HG03108 (cell line): Measurements from ENCODE around the gene TLR8.
"Not testable (repeated sequence)": the region's sequence is repeated elsewhere in the genome, so short reads cannot be mapped to it uniquely, and the experiment has no call there.

Experiments
- ATAC-seq: cut with Tn5 transposase; IDR thresholded peaks from one replicate; pipeline ENCODE4 v1.9.1; 2021; ENCODE audit warnings: moderate library complexity; ENCODE audit not compliant: unreplicated experiment

TLR8 gene

DNA sequence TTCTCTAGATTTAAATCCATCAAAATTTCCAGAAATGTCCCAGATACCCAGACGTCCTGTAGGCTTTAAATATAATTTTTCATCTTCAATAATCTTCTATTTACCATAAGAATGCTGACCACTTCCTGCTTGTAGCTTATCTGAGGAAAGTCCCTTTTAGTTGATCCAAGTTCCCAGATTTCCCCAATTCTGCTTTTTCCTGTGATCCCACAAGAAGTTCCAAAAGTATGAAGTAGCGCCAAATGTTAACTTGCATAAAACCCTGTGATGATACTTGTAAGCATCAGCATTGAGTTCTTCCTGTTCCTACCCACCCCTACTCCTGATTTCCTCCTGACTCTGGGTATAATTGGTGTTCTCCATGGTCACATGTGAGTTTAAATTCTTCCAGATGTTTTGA, 10.6 kb upstream of the TLR8 start:
- ATAC-seq = no peak

GRCh38 chrX:12896935-12897334, 9.5 kb upstream of the TLR8 start:
- no peak for ATAC-seq

- ATAC-seq = no peak
These were observed 8.3 kb upstream of the TLR8 start for GRCh38 chrX:12898073-12898472.

DNA sequence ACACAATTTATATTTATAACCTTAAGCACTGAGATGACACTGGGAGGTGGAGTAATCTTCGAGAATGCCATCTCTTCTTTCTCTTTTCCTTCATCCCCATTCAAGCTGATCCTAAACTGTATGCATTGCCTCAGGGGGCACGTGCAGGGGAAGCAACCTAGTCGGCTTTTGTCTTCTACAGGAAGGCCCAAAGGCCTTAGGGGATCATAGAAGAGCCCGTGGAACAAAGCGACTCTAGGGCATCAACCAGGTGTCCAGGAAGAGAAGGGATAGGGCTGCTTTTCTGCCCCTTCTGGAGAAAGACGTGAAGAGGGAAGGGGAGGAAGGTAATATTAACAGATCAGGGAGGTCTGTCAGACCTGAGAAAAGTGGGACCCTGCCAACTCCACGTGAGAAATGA, 6.9 kb upstream of the TLR8 start:
- no peak for ATAC-seq

- ATAC-seq = no peak
These were observed 4.9 kb upstream of the TLR8 start for GRCh38 chrX:12901486-12901885.

DNA sequence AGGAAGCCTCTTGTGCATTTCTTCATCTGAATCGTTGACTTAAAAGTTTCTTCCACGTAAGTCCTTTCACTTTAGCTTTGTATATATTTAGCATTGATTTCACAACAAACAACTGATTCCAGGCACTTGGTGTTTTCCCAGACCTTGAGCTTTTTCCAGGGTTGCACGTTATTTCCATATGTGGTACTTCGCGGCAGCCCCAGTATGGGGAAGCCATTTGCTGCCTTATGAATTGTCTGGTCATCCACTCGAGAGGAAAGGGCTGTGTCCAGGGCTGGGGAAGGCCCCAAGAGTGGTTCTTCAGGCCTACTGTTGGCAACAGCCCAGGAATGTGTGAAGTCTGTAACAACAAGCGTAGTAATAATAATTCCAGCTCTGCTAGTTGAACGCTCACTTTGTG, 2.8 kb upstream of the TLR8 start:
- no peak for ATAC-seq

DNA sequence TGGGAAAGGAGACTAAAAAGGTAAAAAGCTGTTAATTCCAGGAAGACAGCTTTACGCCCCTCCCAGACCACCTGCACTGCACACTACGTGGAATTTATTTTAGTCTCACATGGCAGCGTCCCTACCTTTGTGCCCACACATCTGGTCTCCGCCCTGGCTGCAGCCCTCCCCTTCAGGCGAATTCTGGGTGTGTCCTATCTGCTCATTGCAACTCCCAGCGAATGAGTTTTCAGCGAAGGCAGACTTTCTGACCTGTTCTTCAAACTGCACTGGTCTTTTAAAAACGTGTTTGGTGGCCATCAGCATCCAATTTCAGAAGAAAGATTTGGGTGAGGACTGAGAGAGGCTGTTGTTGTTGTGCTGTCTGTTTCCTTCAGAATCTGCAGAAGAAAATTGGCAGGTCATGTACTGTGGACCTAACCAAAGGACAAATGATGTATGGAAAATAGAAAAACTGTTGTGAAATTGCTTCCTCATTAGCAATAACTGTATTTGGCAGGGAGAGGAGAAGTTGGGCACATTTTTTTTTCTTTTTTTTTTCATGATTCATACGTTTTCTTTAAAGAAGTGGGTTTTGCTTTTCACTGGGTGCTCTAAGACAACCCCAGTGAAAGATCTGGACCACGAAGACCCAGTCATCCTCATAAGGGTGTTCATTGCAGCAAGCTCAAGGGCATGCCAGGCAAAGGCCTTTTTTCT, 4.2 kb downstream of the TLR8 start:
- ATAC-seq = no peak

DNA sequence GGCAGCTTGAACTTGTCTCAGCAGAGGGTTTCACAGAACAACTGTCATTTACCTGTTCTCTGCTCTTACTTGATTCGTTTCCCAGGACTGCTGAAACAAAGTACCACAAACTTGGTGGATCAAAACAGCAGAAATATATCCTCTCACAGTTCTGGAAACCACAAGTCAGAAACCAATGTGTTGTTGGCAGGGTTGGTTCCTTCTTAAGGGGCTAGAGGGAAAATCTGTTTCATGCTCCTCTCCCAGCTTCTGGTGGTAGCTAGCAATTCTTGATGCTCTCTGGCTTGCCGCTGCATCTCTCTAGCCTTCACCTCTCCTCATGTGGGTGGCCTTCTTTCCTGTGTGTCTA, 4.7 kb downstream of the TLR8 start:
- no peak for ATAC-seq

- no peak for ATAC-seq
These were observed 6.5 kb downstream of the TLR8 start for GRCh38 chrX:12912791-12913482.

GRCh38 chrX:12917753-12918152, 11.3 kb downstream of the TLR8 start:
- ATAC-seq = no peak

DNA sequence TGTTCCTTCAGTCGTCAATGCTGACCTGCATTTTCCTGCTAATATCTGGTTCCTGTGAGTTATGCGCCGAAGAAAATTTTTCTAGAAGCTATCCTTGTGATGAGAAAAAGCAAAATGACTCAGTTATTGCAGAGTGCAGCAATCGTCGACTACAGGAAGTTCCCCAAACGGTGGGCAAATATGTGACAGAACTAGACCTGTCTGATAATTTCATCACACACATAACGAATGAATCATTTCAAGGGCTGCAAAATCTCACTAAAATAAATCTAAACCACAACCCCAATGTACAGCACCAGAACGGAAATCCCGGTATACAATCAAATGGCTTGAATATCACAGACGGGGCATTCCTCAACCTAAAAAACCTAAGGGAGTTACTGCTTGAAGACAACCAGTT, 12.6 kb downstream of the TLR8 start:
- no peak for ATAC-seq

DNA sequence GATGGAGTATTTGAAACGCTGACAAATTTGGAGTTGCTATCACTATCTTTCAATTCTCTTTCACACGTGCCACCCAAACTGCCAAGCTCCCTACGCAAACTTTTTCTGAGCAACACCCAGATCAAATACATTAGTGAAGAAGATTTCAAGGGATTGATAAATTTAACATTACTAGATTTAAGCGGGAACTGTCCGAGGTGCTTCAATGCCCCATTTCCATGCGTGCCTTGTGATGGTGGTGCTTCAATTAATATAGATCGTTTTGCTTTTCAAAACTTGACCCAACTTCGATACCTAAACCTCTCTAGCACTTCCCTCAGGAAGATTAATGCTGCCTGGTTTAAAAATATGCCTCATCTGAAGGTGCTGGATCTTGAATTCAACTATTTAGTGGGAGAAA, 13.2 kb downstream of the TLR8 start:
- ATAC-seq = no peak

DNA sequence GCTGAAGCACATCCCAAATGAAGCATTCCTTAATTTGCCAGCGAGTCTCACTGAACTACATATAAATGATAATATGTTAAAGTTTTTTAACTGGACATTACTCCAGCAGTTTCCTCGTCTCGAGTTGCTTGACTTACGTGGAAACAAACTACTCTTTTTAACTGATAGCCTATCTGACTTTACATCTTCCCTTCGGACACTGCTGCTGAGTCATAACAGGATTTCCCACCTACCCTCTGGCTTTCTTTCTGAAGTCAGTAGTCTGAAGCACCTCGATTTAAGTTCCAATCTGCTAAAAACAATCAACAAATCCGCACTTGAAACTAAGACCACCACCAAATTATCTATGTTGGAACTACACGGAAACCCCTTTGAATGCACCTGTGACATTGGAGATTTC, 14.6 kb downstream of the TLR8 start:
- ATAC-seq = no peak

GRCh38 chrX:12921886-12922598, 15.6 kb downstream of the TLR8 start:
- ATAC-seq = no peak

GRCh38 chrX:12922599-12922919, 16.1 kb downstream of the TLR8 start:
- ATAC-seq = no peak

DNA sequence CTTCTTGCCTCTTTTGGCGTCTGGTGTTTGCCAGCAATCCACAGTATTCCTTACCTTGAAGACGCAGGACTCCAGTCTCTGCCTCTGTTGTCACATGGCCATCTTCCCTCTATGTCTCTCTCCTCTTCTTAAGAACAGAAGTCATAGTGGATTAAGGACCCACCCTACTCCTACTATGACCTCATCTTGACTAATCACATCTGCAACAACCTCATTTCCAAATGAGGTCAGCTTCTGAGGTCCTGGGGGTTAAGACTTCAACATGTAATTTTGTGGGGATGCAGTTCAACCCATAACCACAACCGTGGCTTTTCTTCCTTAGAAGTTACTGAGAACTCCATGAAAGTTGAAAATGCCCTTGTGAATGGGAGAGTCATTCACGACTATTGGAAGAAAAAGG, 23.3 kb downstream of the TLR8 start:
- ATAC-seq = no peak

- ATAC-seq = no peak
These were observed 23.7 kb downstream of the TLR8 start for GRCh38 chrX:12930150-12930549.

DNA sequence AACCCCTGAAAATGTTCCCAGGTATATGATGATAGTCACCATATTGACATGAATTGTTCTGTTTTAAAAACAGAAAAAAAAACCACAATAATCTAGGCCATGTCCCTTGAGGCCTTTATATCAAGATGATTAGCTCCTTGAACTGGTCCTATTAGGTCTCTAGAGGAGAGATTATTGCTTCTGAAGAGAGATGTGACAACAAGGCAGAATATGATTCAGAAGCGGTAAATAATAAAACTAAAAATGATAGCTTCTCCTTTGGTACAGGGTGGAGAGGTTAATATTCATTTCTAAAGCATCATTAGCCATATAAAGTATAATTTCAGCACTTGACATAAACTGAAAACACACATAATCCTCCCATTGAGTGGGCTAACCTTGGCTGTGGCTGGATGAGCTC, 25.8 kb downstream of the TLR8 start:
- ATAC-seq = no peak

- ATAC-seq = no peak
These were observed 28.4 kb downstream of the TLR8 start for GRCh38 chrX:12934850-12935249.

GRCh38 chrX:12936947-12937346, 30.5 kb downstream of the TLR8 start:
- no peak for ATAC-seq

- not testable (repeated sequence) for ATAC-seq
These were observed 34.1 kb downstream of the TLR8 start for GRCh38 chrX:12940471-12940870.

- ATAC-seq = not testable (repeated sequence)
These were observed 37.2 kb downstream of the TLR8 start for GRCh38 chrX:12943592-12943991.
